ENCODE results near the gene PRDM5.

PRDM5 gene

DNA sequence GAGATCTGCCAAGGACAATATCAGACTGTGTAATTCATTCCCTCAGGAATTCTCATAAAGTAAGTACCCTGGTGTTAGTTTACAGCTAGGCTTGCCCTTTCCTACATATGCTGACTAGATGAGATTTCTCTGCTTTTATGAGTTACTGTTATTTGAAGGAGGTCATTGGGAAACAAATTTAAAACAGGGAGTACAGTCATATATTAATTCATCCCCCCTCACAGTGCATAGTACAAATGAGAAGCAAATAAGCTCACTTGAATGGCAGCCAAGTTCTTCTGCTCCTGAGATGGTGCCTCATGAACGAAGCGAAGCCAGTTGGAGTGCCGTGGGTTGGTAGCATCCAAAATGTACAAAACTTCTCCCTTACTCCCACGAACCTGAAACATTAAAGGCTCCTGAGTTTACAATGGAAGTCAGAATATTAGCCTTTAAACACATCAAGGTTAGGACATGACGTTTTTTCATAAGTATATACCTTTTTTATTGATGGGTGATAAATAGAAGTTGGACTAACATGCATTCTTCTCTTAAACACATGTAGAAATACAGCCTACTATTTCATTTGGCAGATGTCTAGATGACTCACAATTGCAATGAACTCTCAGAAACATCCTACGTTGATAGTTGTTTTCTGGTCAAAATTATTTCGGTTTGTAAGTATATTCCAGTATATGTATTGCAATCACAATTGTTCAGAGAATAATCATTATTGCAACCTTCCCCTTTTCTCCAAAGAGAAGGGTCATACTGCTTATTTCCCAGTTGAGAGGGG, 69.2 kb downstream of the PRDM5 start:
- DNase-seq: no peak

DNA sequence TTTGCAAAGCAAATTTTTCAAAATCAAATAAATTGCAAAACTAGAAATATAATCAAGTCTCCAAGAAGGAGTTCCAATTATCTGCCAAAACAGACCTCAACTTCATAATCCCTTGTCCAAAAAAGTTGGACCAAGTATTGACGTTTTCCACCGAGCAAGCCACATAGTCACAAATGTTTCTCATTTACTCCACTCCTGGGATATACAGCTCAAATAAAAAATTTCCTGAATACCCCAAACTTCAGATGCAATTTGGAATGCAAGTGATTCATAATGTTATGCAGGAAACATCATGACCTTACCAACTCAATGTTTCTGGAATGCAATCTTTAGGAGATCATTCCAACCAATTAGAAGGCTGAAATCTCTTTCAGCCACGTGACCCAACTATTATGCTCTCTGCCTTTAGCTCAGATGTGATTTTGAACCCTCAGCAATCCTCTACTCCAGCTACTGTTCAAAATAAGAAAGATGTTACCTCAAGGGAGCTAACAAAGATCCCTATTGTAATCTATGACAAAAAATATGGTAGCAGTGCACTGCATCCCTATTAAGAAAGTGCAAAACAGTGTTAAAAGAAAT, 72.4 kb downstream of the PRDM5 start:
- no peak for DNase-seq

DNA sequence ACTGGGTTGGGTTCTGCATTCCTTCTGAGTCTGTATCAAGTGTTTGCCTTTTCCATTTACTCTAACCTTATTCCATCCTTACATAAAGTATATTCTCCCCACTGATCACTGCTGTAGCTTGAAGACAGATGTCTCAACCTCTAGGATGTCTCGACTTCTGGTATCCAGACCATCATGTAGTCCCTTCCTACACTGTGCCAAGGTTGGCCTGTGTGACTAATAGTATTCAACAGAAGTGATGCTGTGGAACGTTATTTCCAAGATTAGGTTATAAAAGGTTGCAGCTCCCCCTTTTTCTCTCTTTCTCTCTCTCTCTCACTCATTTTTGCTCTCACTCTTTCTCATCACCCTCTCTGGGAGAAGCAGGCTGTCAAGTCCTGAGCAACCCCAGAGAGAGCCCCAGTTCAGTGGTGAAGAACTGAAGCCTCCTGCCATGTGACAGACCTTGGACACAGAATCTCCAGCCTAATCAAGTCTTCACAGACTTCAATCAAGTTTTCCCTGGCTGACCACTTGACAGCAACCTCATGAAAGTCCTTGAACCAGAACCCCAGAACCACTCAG, 75.4 kb downstream of the PRDM5 start:
- no peak for DNase-seq

DNA sequence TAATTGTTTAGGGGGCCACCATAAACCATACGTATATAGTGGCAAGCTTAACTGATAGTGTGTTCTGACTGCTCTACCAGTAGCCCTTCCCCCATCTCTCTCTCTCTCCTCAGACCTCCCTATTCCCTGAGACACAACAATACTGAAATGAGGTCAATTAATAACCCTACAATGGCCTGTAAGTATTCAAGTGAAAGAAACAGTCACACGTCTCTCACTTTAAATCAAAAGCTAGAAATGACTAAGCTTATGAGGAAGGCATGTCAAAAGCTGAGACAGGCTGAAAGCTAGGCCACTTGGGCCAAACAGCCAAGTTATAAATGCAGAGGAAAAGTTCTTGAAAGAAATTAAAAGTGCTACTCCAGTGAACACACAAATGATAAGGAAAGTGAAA, 78.0 kb downstream of the PRDM5 start:
- no peak for DNase-seq

DNA sequence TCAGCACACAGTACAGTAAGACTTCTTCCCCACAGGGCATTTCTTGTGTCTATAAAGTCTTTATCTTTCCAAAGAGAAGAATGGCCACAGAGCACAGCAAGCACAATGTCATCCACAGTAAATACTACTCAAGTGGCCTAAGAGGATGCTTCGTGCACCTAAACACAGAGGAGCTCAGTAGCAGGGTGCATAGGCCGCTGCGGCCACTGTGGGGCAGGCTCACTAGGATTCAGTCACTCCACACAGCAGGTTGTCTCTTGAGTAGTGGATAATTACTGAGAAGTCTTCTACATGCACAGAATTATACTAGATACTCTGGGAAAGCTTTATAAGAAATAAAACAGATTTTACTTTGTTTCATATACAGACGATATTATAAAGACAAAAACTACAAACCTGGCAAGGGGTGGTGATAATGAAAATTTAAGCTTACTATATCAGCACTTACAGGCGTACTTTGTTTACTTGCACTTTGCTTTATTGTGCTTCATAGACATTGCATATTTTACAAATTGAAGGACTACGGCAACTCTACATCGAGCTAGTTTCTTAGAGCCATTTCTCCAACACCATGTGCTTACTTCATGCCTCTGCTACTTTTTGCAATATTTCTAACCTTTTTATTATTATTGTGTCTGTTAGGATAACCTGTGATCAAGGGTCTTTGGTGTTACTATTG, 78.5 kb downstream of the PRDM5 start:
- DNase-seq: peak; percentile 7

DNA sequence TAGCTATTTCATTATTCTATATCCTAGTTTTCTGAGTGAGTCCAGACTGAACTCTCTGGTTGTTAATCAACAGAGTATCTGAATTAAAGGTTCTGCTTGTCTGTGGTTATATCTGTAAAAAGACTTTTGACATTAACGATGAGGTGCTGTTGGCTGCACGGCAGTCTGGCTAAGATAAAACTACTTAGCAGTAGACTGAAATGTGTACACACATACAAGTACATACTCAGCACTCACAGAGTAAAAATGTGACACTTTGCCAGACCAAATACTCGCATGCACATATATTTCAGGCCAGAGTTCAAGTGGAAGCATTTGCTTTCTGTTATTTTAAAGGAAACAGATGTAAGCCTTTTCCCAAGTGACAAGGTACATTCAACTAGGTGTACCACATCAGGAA, 80.5 kb downstream of the PRDM5 start:
- DNase-seq: no peak

DNA sequence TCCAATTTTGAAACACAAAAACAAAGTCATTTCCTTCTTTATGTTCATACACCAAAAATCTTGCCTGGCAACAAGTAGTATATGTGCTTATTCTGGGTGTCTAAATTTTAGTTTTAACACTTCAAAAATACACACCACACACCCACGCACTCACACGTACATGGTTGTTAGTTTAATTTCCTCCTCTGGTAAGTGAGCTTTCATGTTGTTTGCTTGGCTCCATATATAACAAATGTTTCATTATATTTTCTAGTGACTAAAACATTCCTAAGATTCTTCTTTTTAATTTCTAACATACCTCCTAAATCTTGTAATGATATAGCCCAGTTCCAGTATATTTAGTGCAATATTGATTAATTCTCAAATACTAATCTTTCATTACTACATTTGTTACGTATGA, 80.9 kb downstream of the PRDM5 start:
- DNase-seq: no peak

DNA sequence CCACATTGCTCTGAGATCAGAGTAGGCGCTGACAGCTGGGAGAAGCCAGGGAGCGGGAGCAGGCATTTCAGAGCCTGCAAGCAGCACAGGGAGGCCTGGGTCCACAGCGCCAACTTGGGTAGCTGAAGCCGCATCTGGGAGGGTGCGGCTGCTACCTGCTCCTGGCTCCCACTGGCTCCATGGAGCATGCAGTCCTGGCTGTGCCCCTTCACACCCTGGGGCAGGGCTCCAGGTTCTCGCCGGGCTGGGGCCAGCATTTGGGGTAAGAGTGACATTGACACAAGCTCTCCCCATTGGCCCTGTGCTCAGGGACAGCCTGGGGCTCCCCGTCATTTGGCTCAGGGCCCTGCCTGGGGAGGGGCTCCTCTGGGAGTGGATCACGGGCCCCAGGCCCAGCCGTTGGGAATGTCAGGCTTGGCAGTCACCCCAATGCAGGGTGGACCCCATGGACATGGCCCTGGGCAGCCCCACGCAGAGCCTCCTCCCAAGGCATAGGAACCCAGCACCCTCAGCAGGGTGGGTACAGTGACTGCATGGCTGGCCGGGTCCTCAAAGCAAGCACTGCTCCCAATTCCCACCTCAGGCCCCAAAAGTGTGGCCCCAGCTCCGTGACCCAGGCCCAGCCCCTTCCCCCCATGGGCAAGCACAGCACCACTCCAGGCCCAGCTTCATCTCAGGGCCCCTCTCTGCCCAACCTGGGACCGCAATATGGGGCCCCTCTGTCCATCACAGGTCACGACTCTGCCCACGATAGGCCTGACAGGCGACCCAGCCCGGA, 82.4 kb downstream of the PRDM5 start:
- DNase-seq: no peak

DNA sequence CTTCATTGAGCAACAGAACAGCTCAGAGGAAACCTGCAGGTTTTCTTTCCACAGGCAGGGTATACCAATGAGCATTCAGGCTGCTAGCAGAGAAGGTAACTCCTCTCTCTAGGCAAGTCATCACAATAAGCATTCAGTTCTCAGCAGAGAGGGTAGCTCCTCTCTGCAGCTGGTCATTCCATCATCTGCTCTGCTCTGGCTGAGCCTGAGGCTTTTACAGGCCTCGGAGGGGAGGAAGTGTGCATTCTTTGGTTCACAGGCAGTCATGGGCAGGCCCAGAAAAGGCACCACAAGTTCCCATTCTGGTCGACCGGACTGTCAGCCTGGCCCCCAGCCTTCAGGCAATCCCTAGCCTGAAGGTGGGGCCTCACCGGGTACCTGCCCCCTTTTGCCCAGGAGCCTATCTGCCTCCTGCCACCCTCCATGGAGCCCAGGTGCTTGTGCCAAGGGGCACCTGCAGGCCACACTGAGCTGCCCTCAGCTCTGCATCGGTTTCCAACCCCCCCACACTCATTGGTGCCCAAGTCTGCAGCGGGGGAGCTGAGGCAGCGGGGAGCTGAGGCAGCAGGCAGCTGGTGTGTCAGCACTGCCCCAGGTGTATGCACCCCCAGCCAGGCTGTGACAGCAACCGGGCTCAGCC, 83.1 kb downstream of the PRDM5 start:
- DNase-seq: no peak

DNA sequence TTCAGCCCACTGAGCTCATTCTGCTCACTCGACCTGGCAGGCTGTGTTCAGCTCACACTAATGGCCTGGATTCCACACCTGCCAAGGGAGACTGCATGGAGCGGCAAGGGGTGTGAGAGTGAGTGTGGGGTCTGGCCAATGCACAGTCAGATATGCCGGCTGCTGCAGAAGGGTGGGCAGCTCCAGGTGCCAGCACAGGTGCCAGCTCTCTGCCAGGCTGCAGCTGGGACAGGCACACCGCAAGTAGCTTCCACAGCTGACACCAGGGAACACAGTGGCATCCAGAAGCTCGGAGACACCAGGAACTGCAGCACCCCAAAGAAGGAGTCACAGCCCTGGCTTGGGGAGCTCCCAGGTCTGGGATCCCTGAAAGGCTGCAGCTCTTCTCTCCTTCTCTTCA, 83.7 kb downstream of the PRDM5 start:
- no peak for DNase-seq

DNA sequence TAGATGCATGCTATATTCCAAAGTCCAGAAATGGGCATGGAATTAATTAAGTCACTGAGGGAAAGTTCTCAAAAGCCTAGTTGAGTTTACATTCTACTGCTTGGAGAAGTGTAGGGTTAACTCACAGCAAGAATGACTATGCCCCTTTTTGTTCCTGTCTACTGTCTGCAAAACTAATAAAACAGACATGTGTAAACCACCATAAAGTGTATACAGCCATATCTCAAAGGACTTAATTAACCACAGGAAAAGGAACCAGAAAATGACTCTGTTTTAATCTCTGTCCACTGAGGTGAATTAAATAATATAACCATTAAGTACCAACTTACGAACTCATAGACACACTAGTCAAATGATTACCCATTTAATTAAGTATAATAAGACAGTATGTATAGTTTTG, 84.9 kb downstream of the PRDM5 start:
- DNase-seq: no peak

DNA sequence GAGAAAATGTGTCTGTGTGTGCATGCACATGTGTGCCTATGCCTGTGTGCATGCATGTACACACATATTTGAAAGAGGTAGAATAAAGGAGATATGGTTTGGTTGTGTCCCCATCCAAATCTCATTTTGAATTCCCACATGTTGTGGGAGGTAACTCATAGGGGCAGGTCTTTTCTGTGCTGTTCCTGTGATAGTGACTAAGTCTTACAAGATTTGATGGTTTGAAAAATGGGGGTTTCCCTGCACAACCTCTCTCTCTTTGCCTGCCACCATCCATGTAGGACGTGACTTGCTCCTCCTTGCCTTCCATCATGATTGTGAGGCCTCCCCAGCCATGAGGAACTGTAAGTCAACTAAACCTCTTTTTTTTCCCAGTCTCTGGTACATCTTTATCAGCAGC, 87.2 kb downstream of the PRDM5 start:
- no peak for DNase-seq

DNA sequence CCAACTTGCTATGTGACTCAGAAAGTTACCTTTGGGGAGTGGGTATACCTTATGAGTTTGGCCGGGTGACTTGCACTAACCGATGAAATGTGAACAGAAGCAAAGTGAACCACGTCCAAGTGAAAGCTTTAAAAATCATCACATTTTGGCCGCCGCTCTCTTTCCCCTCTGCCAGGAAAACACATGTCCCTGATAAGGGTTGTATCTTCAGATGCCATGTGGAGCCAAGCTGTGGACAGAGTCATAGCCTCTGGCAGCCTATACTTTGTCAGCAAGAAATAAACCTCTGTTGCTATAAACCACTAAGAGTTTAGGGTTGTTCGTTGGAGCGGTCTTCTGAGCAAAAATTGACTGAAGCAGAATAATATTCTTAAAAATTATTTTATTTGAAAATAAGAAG, 92.3 kb downstream of the PRDM5 start:
- no peak for DNase-seq

DNA sequence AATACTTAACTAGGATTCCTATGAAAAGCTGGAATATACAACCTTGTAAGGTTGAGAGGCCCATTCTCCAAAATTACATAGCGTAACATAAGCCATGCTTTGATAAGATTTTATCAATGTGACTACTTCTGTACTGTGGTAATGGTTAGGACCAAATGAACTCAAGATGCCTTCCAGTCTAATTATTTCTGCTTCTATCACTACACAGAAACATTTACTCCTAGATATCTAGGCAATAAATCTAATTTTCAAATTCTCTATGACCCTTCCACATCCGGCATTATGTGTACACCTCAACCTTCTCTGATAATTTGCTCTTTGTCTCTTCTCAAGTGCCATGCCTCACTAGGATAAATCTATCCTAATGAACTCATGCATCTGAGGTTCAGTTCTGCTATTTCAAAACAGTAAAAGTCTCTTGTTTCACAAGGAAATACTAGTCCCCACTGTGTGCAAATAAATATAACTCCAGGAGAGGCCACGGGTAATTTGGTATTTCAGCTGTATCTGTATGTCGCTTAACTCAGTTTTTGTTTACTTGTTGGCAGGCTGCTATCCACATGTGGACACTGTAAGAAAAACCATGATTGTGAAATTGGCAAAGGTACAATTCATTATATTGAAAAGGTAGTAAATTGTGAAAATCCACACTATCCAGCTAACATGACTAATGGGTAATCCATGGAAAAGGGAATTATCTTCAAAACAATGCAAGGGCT, 93.3 kb downstream of the PRDM5 start:
- no peak for DNase-seq

DNA sequence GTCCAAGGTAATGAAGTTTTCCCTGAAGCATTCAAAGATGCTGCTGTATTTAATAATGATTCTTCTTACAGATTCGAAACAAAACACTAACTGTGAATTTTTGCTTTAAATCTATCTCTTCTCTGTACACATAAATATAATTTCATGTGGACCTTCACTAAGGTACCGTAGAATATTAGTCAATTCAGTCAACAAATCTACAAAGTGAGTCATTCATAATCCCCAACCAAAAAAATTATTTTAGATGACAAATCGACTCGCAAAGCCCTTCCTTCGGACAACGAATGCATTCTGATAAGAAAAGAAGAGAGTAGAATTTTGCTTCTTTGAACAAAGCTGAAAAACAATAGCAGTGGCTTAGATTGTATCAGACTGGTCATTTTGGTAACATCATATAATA, 95.7 kb downstream of the PRDM5 start:
- DNase-seq: no peak

DNA sequence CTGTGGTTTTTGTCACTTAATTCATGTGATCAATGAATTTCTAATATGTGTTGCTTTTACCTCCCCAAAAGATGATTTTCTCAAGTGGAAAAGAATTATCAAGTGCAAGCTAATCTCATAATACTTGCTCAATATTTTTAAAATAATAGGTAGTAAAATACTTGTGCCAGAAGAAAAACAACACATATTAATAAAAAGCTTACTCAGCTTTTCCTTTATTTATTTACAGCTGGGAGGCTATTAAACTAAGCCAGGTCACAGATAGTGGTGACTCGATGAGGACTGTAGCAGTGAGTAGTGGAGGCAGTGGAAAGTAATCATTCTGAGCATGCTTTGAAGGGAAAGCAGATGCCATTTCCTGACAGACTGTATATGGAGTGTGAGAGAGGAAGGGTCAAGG, 96.1 kb downstream of the PRDM5 start:
- no peak for DNase-seq

DNA sequence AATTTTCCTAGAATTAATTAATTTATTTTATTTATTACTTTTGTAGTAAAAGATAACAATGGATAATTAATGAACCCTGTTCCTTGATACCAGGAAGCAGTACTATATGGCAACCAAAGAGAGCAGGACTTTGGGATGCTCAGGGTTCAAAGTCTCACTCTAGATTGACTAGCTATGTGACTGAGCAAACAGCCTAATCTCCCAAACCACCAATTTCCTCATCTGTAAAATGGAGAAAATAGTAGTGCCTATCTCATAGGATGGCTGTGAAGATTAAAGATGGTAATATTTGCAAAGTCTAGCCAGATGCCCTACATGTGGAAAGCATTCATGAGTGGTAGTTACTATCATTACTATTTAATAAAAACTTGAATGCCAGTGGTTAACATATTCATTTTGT, 97.6 kb downstream of the PRDM5 start:
- no peak for DNase-seq

DNA sequence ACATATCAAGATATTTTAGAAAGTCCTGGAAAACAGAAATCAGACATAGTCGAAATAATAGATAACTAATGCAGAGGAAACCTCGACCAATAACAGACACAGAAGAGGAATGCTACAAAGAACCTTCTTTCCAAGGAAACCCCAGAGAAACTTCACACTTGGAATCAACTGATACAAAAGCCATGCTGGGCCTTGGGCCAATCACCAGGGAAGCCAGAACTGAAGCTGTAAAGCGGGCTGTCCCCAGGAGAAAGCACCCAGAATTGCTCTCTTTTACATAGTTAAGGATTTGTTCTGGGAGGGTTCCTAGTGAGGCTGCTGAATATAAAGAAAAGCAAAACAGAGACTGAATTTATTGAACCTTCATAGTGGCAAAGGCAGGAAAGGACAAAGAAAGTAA, 100.5 kb downstream of the PRDM5 start:
- DNase-seq: no peak

DNA sequence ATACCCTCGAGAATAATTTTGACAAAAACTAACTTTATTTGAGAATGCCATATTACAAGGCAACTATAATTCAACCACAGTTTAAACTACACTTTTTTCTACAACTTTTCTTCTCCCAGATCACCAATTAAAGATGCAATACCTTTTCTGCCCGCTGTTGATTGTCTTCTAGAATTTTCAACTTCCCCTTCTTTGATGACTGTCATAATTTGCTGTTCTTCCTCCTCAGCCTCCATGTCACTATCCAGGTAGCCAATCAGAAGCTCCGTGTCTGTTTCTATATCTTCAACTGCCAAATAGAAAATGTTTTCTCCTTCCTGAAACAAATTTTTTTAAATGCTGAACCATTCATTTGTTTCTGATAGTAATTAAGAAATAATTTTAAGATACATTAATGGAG, 101.5 kb downstream of the PRDM5 start:
- no peak for DNase-seq

DNA sequence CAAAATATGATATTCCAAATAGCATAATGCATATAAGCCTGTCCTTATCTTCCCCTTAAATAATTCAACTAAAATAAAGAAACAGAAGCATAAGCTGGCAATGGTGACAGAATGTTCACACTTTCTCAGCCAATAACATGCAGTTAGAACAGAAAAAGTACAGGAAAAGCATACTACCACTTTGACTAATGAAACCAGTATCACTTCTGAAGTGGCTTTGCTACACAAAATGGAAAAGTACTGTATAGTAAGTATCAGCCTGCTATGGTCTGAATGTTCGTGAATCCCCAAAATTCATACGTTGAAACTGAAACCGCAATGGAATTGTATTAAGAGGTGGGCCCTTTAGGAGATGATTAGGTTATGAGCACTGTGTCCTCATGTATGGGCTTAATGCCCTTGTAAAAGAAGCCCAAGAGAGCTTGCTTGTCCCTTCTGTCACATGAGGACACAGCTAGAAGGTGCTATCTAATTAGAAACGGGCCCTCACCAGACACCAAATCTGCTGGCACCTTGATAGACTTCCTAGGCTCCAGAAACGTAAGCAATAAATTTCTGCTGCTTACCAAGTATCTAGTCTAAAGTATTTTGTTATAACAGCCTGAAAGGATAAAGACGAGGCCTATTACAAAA, 102.6 kb downstream of the PRDM5 start:
- no peak for DNase-seq

DNA sequence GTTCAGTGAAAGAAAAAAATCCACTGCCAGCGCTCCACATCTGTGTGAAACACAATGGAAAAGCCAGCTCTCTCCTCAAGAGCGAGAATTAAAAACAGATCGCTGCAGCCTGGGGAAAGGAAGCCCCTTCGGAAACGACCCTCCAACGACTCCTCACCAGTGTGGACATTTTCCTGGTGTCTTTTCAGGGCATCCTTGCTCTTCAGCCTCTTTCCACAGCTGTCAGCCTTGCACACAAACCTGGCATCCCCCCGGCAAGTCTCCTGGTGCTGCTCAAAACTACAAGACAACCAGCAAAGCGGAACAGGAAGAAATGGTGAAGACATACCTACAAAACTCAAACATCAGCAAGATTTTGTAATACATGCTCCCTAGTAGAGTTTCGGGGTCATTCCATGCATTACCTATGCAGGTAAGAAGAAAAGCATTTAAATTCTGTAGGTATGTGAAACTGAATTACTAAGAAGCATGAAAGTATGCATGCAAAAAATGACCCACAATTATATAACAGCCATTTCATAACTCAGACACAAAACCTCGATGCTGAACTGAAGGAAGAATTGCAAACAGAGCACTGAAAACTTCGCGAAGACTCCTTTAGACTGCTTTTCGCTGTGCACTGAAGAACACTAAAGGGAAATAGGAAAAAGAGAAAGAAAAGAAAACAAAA, 106.1 kb downstream of the PRDM5 start:
- DNase-seq: no peak

All from CD4-positive, alpha-beta T cell treated with Interleukin-17A for 4 hours (primary cell).